GM13977 (cell line): ENCODE results near the gene KCNG3.

Source experiments
- DNase-seq: peaks from one replicate; pipeline ENCODE4 v3.0.0; 2012; ENCODE audit warnings: low spot score
- CTCF ChIP-seq: IDR thresholded peaks from 2 replicates; pipeline ENCODE4 v1.5.1; 2012; ENCODE audit warnings: mild to moderate bottlenecking, control low read depth; ENCODE audit not compliant: insufficient read depth; ENCODE audit errors: extremely low read depth, missing control alignments
- in situ Hi-C: fragments of 300-500 bp; cut with MboI; formaldehyde crosslinking; loops from one replicate; pipeline ENCODE4 v1.12.0; 2022; ENCODE audit warnings: low sequenced_read_pairs, low pct_unique_long_range_greater_than_20kb, mixed read lengths, inconsistent platforms; ENCODE audit not compliant: unreplicated experiment

The KCNG3 gene

GRCh38 chr2:42493468-42494354 lies at the start of gene KCNG3:
Gene KCNG3, minus strand, starts transcription at chr2:42493982. Its CDS starts 481 bp downstream, at chr2:42493501.
- TF ChIP-seq CTCF = no peak
- in situ Hi-C loops = no loop called here
- peak; percentile 87 for DNase-seq

DNA sequence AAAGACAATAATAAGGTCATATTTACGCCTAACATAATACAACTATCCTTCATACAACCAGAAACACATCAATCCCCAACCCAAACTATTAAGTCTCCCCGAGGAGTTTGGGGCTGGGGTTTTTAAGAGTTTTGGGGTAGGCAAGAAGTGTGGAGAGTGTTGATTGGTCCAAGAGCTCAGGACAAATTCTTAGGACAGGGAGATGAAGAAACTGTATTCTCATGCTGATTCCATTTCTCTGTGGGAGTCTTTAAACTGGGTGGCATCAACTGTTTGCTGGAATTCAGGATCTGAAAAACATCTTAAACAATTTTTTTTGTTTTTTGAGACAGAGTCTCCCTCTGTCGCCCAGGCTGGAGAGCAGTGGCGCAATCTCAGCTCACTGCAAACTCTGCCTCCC lies 49.1 kb upstream of the KCNG3 start:
- in situ Hi-C loops = no loop called here
- DNase-seq = no peak
- no peak for TF ChIP-seq CTCF

DNA sequence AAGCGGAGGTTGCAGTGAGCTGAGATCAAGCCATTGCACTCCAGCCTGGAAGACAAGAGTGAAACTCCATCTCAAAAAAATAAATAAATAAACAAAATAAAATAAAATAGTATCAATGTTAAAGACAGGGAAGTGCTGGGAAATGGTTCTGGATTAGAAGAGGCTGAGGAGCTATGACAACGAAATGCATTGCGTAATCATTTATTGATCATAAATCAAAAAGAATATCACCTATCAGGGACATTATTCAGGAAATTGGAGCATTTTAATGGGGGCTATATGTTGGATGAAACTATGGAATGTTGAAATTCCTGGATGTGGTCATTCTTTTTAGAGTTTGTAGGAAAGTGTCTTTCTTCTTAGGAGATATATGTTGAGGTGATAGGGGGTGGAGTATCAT lies 43.7 kb upstream of the KCNG3 start:
- no peak for DNase-seq
- in situ Hi-C loops = no loop called here
- no peak for TF ChIP-seq CTCF

DNA sequence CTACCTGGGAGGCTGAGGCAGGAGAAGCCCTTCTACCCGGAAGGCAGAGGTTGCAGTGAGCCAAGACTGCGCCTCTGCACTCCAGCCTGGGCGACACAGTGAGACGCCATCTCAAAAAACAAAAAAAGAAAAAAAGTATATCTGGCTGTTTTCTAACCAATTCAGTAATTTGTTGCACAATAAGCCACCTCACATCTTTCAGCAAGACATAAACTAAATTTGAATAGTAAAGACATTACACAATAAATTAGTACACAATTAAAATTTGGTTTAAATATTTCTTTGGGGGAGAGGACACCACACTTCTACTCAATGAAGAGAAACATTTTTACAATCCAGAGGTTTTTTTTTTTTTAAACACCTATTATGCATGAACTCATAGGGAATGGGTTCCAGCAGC lies 38.6 kb upstream of the KCNG3 start:
- TF ChIP-seq CTCF = no peak
- in situ Hi-C loops = no loop called here

DNA sequence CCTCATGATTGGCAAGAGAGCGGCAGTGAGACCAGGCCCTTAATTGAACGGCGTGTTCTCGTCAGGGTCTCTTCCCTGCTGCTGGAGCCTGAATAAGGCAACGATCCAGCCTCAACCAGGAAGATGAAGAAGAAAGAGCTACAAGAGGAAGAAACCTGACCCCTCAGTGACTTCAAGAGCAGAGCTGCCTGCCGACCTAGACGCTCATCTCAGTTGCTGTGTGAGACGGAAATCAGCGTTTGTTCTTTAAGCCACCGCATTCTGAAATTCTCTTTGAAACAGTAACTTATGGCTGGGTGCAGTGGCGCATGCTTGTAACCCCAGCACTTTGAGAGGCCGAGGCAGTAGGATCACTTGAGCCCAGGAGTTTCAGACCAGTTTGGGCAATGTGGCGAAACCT lies 29.6 kb upstream of the KCNG3 start:
- in situ Hi-C loops = no loop called here
- no peak for TF ChIP-seq CTCF
- no peak for DNase-seq

More for the DNA sequence above, 38.6 kb upstream of the KCNG3 start:
- no peak for DNase-seq

- no peak for TF ChIP-seq CTCF
- DNase-seq = no peak
- in situ Hi-C loops = no loop called here
These were observed 28.3 kb upstream of the KCNG3 start for GRCh38 chr2:42522035-42522434.
